ENCODE data around the gene MED13.

DNA sequence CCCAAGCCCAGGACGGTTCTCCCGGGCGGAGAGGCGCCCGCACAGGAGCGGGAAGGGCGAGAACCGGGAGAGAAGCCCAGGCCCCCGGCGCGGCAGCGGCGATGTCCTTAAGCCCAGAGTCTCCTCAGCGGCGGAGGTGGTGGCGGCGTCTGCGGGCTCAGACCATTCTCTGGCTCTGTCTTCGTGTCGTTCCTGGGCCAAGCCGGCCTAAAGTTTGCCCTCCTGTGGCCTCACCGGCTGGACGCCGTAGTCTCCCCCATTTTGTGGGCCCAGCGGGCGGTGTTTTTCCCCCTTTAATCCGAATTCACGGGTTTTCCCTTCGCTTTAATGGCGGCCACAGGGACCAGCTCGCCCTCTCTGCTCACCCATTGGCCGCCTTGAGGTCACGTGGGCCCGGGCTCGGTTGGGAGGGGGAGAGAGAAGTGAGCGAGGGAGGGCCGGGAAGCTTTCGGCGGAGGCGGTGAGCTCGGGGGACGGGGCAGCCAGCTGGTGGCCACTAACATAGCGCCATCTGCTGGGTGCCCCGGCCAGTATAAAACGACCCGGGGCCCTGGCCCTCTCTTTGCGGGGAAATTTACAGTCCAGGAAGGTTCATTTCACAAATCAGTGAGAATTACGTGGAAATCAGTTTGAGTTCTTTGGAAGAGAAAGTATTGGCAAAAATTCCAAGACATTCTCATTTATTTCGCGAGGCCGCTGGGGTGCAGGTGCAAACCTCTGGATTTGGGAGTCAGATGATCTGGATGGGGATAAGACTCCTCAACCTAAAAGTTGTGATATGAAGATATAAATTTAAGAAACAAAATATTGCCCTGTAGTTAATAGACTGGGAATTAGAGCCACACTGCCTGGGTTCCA lies 762 bp upstream of the MED13 start:
- TF ChIP-seq POLR2AphosphoS5 (IDR thresholded peaks at IDR 0.05): peak; percentile 83 to 94 (median 93)
- TF ChIP-seq, protein P1, sequence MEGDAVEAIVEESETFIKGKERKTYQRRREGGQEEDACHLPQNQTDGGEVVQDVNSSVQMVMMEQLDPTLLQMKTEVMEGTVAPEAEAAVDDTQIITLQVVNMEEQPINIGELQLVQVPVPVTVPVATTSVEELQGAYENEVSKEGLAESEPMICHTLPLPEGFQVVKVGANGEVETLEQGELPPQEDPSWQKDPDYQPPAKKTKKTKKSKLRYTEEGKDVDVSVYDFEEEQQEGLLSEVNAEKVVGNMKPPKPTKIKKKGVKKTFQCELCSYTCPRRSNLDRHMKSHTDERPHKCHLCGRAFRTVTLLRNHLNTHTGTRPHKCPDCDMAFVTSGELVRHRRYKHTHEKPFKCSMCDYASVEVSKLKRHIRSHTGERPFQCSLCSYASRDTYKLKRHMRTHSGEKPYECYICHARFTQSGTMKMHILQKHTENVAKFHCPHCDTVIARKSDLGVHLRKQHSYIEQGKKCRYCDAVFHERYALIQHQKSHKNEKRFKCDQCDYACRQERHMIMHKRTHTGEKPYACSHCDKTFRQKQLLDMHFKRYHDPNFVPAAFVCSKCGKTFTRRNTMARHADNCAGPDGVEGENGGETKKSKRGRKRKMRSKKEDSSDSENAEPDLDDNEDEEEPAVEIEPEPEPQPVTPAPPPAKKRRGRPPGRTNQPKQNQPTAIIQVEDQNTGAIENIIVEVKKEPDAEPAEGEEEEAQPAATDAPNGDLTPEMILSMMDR (IDR thresholded peaks at IDR 0.05): peak; percentile 26 to 89 (median 80)

Measured in sigmoid colon (tissue), 4 donors.